Calu3 (cell line): ENCODE data around the gene KIF26B. TPM values are rescaled to one million over a fixed set of nuclear protein-coding genes. Genes with fewer than 3 reads are reported as not detected.

Experiments
- BruUV-seq: library from RNA; stranded (reverse); fragments of 400-500 nt; replicated peaks from 2 replicates; lab custom pipeline; 2021; lab: Mats Ljungman, UMichigan
- CTCF ChIA-PET: fragments of 300-600 bp; sonication (Branson Sonifier 250); formaldehyde crosslinking; loops from one replicate; lab custom pipeline; 2022; ENCODE audit warnings: antibody characterized with exemption; lab: Charles Lee
- DNase-seq: peaks from one replicate; pipeline ENCODE4 v3.0.0; 2022
- H3K27ac Mint-ChIP-seq: one replicate; pipeline ENCODE4 v1.8.0; 2022; ENCODE audit warnings: mixed read lengths; ENCODE audit not compliant: unreplicated experiment
- H3K27me3 Mint-ChIP-seq: one replicate; pipeline ENCODE4 v1.8.0; 2022; ENCODE audit warnings: mixed read lengths; ENCODE audit not compliant: unreplicated experiment
- H3K36me3 Mint-ChIP-seq: one replicate; pipeline ENCODE4 v1.8.0; 2022; ENCODE audit warnings: mild to moderate bottlenecking, moderate library complexity, mixed read lengths; ENCODE audit not compliant: insufficient read depth, unreplicated experiment
- H3K4me1 Mint-ChIP-seq: one replicate; pipeline ENCODE4 v1.8.0; 2022; ENCODE audit warnings: mild to moderate bottlenecking, low read depth, mixed read lengths; ENCODE audit not compliant: unreplicated experiment
- H3K4me3 Mint-ChIP-seq: one replicate; pipeline ENCODE4 v1.8.0; 2022; ENCODE audit warnings: mild to moderate bottlenecking, low read depth, moderate library complexity, mixed read lengths; ENCODE audit not compliant: unreplicated experiment
- H3K9me3 Mint-ChIP-seq: one replicate; pipeline ENCODE4 v1.8.0; 2022; ENCODE audit warnings: low read depth, mixed read lengths; ENCODE audit not compliant: unreplicated experiment
- intact Hi-C: fragments of 100-400 bp; cut with micrococcal nuclease; formaldehyde crosslinking; loops from one replicate; pipeline ENCODE4 v1.10.0; 2022; ENCODE audit not compliant: unreplicated experiment
- total RNA-seq: library from RNA; stranded (reverse); gene quantifications from 2 replicates; pipeline ENCODE4 v1.2.3, GENCODE V29; 2022
- TF ChIP-seq, protein P1 (sequence below): fragments of 200-600 bp; IDR thresholded peaks from one replicate; pipeline ENCODE4 v1.8.0; 2022; ENCODE audit warnings: antibody characterized with exemption; ENCODE audit not compliant: unreplicated experiment

KIF26B gene
- total RNA-seq, 1 experiment from 2014 or later = 1.1 TPM

DNA sequence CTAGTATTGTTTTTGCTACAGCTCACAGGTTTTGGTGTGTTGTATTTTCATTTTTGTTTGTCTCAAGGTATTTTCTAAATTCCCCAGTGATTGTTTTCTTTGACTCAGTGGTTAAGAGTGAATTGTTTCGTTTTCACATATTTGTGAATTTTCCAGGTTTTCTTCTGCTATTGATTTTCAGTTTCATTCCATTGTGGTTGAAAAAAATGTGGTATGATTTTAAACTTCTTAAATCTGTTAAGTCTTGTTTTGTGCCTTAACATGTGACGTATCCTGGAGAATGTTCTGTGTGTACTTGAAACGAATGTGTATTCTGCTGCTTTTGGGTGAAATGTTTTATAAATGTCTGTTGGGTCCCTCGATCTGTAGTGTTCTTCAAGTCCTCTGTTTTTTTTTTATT, 117.9 kb downstream of the KIF26B start:
- H3K9me3 Mint-ChIP-seq = peaks cover 3% of the 10 kb centered on the region
- BruUV-seq = no TSS peak
- H3K4me3 Mint-ChIP-seq = no peak overlapping the region
- peaks cover 18% of the 10 kb centered on the region for H3K27me3 Mint-ChIP-seq
- H3K27ac Mint-ChIP-seq = no peak overlapping the region
- TF ChIP-seq, protein P1, sequence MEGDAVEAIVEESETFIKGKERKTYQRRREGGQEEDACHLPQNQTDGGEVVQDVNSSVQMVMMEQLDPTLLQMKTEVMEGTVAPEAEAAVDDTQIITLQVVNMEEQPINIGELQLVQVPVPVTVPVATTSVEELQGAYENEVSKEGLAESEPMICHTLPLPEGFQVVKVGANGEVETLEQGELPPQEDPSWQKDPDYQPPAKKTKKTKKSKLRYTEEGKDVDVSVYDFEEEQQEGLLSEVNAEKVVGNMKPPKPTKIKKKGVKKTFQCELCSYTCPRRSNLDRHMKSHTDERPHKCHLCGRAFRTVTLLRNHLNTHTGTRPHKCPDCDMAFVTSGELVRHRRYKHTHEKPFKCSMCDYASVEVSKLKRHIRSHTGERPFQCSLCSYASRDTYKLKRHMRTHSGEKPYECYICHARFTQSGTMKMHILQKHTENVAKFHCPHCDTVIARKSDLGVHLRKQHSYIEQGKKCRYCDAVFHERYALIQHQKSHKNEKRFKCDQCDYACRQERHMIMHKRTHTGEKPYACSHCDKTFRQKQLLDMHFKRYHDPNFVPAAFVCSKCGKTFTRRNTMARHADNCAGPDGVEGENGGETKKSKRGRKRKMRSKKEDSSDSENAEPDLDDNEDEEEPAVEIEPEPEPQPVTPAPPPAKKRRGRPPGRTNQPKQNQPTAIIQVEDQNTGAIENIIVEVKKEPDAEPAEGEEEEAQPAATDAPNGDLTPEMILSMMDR = no peak
- H3K4me1 Mint-ChIP-seq = no peaks in the 10 kb centered on the region
- no peak for DNase-seq
- CTCF ChIA-PET = interaction anchor here (0.6 to 0.7 kb wide), 2 partner anchors 51 to 1413 kb away, joined by 4 read pairs; no protein-coding TSS in a partner anchor
- intact Hi-C loops = loop anchor here (10.0 kb wide), 1 partner anchor 188 kb away; no protein-coding TSS in a partner anchor
- H3K36me3 Mint-ChIP-seq = no peaks in the 10 kb centered on the region

DNA sequence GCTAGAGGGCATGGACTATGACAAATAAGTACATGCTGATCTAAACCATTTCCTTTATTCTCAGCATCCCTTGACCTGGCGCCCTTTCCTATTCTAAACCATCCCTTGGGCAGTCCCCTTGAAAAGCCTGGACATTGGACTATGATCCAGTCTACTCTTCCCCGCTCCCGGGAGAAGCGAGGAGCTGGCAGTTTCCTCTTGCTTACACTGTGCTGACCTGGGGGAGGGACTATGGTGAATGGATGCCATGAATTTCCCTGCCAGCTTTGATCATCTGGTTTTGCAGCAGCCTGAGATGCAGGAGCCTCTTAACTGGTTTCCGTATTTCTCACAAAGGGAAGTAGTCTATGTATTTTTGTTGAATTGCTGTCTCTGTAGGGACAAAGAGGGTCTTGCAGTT, 121.7 kb downstream of the KIF26B start:
- no TSS peak for BruUV-seq
- no peak for DNase-seq
- no peaks in the 10 kb centered on the region for H3K4me1 Mint-ChIP-seq
- no peaks in the 10 kb centered on the region for H3K36me3 Mint-ChIP-seq
- CTCF ChIA-PET = no interaction called here
- TF ChIP-seq, protein P1 = no peak
- H3K27me3 Mint-ChIP-seq = no peaks in the 10 kb centered on the region
- H3K27ac Mint-ChIP-seq = no peak overlapping the region
- H3K4me3 Mint-ChIP-seq = no peak overlapping the region
- H3K9me3 Mint-ChIP-seq = no peaks in the 10 kb centered on the region
- intact Hi-C loops = loop anchor here (10.0 kb wide), 1 partner anchor 192 kb away; no protein-coding TSS in a partner anchor

DNA sequence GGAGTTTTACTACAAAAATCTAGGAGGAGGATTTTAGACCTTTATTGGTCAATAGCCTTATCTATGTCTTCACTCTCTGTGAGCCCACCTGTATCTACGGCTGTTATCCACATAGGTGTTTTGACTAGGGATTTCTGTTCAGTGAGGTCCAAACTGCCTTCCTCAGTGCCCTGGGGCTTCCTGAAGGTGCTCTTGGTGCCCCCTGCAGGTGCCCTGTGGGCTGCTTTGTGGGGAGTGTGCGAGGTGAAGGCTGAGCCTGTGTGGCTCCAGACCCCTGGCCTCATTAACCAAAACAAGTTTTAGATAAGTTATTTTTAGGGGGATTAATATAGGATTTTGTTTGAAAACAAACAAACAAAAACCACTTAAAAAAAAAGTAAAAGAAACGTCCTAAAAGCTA, 122.5 kb downstream of the KIF26B start:
- intact Hi-C loops = loop anchor here (1.0 to 10.0 kb wide), 2 partner anchors 124 to 192 kb away; no protein-coding TSS in a partner anchor
- H3K27me3 Mint-ChIP-seq = no peaks in the 10 kb centered on the region
- CTCF ChIA-PET = interaction anchor here (0.6 kb wide), 1 partner anchor 803 kb away, joined by 3 read pairs; no protein-coding TSS in a partner anchor
- no peak overlapping the region for H3K4me3 Mint-ChIP-seq
- no peaks in the 10 kb centered on the region for H3K9me3 Mint-ChIP-seq
- no peak overlapping the region for H3K27ac Mint-ChIP-seq
- DNase-seq = peak; percentile 59
- no peaks in the 10 kb centered on the region for H3K36me3 Mint-ChIP-seq
- TF ChIP-seq, protein P1 = peak; percentile 35
- H3K4me1 Mint-ChIP-seq = no peaks in the 10 kb centered on the region
- no TSS peak for BruUV-seq

DNA sequence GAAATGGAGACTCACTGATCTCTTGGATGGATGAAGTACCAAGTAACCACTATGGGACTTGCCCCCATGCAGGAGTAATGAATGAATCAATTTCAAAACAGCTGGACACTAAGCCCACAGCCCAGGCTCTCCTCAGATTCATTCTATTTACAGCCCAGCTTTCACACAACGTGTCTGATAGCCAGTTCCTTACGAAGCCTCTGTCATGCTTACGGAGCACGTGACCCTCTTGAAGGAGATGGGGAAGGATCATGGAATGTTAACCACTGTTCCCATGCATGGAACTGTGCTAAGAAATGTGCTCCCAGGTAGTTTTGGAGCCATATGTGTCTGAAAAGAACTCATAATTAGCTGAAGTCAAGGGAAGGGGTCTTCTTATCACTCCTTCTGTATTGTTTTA, 124.1 kb downstream of the KIF26B start:
- TF ChIP-seq, protein P1 = no peak
- no peaks in the 10 kb centered on the region for H3K36me3 Mint-ChIP-seq
- peaks cover 3% of the 10 kb centered on the region for H3K9me3 Mint-ChIP-seq
- no TSS peak for BruUV-seq
- no peak overlapping the region for H3K4me3 Mint-ChIP-seq
- CTCF ChIA-PET = interaction anchor here (0.5 to 0.7 kb wide), 2 partner anchors 33 to 123 kb away, joined by 6 read pairs; no protein-coding TSS in a partner anchor
- H3K27me3 Mint-ChIP-seq = no peaks in the 10 kb centered on the region
- intact Hi-C loops = loop anchor here (10.0 kb wide), 1 partner anchor 194 kb away; no protein-coding TSS in a partner anchor
- DNase-seq = no peak
- H3K4me1 Mint-ChIP-seq = no peaks in the 10 kb centered on the region
- H3K27ac Mint-ChIP-seq = no peak overlapping the region
